HepG2 (cell line): ENCODE data around the gene NEURL3. TPM values are rescaled to one million over a fixed set of nuclear protein-coding genes. Genes with fewer than 3 reads are reported as not detected.

Source experiments
- MAFK ChIP-seq, 2 experiments: IDR thresholded peaks in 1 of 2; conservative IDR thresholded peaks in 1 of 2; 2 replicates each; pipeline ENCODE4 v1.6.1; 2011; ENCODE audit warnings: improper control_type of control experiment in 2 of 2, low read length in 2 of 2
- ZNF318 ChIP-seq: sonication (generic); formaldehyde crosslinking; IDR thresholded peaks from 2 replicates; pipeline ENCODE4 v1.4.0; 2020; ENCODE audit warnings: mild to moderate bottlenecking, missing genetic modification reagents
- ZNF512 ChIP-seq: sonication (generic); formaldehyde crosslinking; IDR thresholded peaks from 2 replicates; pipeline ENCODE4 v1.4.0; 2020; ENCODE audit warnings: mild to moderate bottlenecking, missing genetic modification reagents
- polyA plus RNA-seq, 8 experiments: library from polyadenylated mRNA; depleted of rRNA in 3 of 8; stranded (reverse) in 7 of 8; unstranded in 1 of 8; fragments of >200 nt; fragmentation: Illumina TruSeq in 4 of 8; extraction: Trizol in 4 of 8; gene quantifications; 2 replicates each; pipeline versions ENCODE4 v1.2.1 to v1.2.3, GENCODE V29; 2011 to 2016; ENCODE audit warnings: low read depth in 4 of 8, missing spikeins in 1 of 8, mixed read lengths in 1 of 8; ENCODE audit not compliant: insufficient read depth in 1 of 8
- total RNA-seq, 5 experiments: library from RNA; depleted of rRNA; stranded (reverse); fragments of >200 nt; fragmentation: Illumina TruSeq; extraction: Trizol; gene quantifications; 2 replicates each; pipeline ENCODE4 v1.2.3, GENCODE V29; 2016; ENCODE audit warnings: low read depth in 1 of 5

Gene NEURL3
- total and polyA plus RNA-seq, 2 of the 13 experiments (the other 11 are each of a cell fraction or from before 2014, with no cell fraction given) = 0.16 to 1.2 TPM

- TF ChIP-seq ZNF318 (CRISPR knock-in tag) (no peak), ZNF512 (CRISPR knock-in tag) (no peak), MAFK (conservative IDR thresholded peaks at IDR 0.05 in 1 of 2, IDR thresholded peaks at IDR 0.05 in 1 of 2; ENCODE audit: low read length in 2 of 2) (peak; percentile 22 to 47; a peak in 1 of 4 replicates)
Measured at GRCh38 chr2:96546321-96546720, 41.2 kb upstream of the NEURL3 start (continued).
